ENCODE measurements around the gene ITGA4.

The ITGA4 gene

DNA sequence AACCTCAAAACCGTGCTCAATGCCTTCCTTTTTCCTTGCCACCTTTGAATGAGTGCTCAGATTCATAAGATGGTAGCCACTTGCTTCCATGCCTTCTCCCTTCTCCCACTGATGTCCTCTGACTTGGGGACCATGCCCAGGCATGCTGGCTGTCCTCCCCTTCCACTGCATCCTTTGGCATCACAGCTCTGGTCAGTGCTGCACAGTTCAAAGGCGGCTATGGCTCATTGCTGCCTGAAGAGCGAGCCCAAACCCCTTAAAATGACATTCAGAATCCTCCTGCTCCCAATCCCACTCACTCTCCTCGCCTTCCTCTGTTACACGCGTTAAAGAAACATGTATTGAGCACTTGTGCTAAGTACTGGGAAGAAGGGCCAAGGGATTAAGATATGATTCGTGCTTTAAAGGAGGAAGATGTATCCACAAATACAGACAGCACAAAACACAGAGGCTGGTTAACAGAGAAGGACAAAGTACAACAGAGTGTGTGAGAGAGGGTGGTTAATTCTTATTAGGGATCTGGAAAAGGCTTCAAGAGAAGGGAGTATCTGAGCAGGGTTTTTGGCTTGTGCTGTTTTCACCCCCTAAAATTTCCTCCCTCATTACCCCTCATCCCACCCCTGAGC lies 118.0 kb downstream of the ITGA4 start:
- DNase-seq (ENCODE audit: low read depth in 2 of 2) = no peak

DNA sequence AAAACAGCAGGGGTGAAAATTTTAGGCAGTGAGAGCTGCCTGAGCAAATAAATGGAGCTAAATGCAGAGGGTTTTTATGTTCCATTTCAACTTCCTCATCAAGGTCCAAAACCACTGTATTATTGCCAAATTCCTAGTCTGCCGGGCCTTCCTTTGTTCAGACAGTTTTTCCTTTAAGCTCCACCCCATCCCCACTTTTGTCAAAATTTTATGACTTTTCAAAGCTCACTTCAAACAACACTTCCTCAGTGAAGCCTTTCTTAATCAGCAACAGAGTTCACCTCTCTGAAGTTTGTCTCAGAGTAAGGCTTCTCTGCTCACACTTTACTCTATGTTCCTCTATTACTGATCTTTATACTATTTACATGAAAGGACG lies 118.5 kb downstream of the ITGA4 start:
- DNase-seq (ENCODE audit: low read depth in 2 of 2) = no peak

DNA sequence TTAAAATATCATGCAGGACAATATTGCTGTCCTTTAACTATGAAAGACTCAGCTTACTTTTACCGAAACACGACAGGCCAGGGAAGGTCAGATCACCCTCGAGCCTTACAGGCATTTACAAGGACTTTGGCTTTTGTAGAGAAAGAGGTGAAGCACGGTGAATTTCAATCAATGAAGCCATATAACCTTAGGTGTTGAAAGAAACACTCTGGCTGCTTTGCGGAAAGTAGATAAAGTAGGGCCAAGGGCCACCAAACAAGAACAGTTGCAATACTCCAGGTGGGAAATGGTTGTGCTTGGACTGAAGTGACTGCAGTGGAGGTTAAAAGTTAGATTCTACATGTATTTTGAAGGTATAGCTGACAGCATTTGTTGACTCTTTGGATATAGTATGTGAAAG lies 119.2 kb downstream of the ITGA4 start:
- DNase-seq (ENCODE audit: low read depth in 2 of 2) = no peak

DNA sequence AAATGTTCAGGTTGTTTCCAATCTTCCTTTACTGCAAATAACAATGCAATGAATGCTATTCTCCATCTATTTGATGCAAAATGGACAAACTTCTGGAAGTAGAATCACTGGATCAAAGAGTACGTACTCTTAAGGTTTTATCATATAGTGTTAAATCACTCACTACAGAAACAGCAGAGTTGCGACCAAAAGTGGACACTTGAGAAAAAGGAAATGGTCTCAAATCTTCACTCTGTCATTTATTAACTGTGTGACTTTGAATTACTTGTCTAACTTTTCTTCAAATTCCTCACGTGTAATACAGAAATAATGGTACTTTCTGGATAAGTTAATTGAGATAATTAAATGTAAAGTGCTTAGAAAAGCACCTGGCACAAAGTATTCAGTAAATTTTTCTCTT lies 121.6 kb downstream of the ITGA4 start:
- DNase-seq (ENCODE audit: low read depth in 2 of 2) = no peak

DNA sequence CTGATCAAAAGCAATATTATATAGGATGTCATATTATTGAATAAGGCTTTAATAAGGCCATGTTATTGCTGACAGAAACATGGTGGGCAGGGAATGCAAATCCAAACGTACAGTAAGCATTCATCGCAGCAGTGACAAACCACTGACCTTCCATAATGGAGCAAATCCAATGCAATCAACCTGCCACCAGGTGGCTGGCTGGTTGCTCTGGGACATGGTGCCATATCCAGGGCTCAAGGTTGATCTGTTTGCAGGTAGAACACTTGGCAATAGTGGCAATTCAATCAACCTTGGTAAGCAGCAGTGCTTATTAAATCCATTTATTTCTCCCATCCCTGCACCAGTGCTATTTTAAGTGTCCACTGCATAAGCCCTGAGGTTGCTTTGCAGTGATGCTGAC lies 124.3 kb downstream of the ITGA4 start:
- DNase-seq (ENCODE audit: low read depth in 2 of 2) = no peak

DNA sequence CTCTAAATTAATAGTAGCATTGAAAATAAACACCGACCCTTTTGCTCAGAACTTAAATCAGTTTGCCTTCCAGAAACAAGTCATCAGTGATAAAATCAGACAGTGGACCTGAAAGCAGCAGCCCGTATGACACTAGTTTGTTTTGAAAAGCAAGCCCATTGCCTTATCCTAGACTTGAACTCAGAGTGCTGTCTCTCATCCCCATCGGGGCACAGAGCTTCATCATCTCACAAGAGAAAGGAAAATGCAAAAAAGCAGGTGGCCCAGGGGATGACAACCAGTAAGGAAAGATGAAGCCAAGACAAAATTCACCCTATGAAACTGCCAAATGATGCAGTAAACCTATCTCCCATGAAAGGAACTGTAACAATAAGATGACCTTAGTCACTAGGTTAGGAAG lies 128.5 kb downstream of the ITGA4 start:
- DNase-seq (ENCODE audit: low read depth in 2 of 2) = no peak

All from stimulated activated CD4-positive, alpha-beta T cell treated with anti-CD3 and anti-CD28 coated beads, Interleukin-12 subunit alpha, Interleukin-12 subunit beta, amount 100 ng/mL, for 24 hours (primary cell).